Neutrophil (primary cell): ENCODE measurements around the gene DMKN.
A peak's percentile ranks its signal among the peaks of the same experiment; 100 is the strongest.

ENCODE experiments used
- H3K27ac ChIP-seq: fragments of 200-600 bp; sonication (generic); 2 replicates; pipeline ENCODE4 v1.5.1; 2016; ENCODE audit warnings: mild to moderate bottlenecking, moderate library complexity
- H3K27me3 ChIP-seq: fragments of 200-600 bp; sonication (generic); 2 replicates; pipeline ENCODE4 v1.6.0; 2016; ENCODE audit warnings: mild to moderate bottlenecking
- H3K36me3 ChIP-seq: fragments of 200-600 bp; sonication (generic); 2 replicates; pipeline ENCODE4 v1.5.1; 2017
- H3K4me1 ChIP-seq, 2 experiments: fragments of 200-600 bp in 1 of 2; sonication (generic) in 1 of 2; 1 replicate in 1 of 2; 2 replicates in 1 of 2; pipeline versions ENCODE4 v1.5.1 to v1.6.1; 2013 to 2016; ENCODE audit warnings: low read depth in 1 of 2, low read length in 1 of 2, mild to moderate bottlenecking in 1 of 2, moderate library complexity in 1 of 2; ENCODE audit not compliant: control insufficient read depth in 1 of 2, insufficient read depth in 1 of 2
- H3K4me3 ChIP-seq, 2 experiments: fragments of 200-600 bp in 1 of 2; sonication (generic) in 1 of 2; 1 replicate in 1 of 2; 2 replicates in 1 of 2; pipeline ENCODE4 v1.5.1; 2013 to 2016; ENCODE audit warnings: low read depth in 1 of 2, low read length in 1 of 2, mild to moderate bottlenecking in 1 of 2, moderate library complexity in 1 of 2
- H3K9me3 ChIP-seq: fragments of 200-600 bp; sonication (generic); 2 replicates; pipeline ENCODE4 v1.5.1; 2016
- TF ChIP-seq, protein P1 (sequence below): fragments of 200-600 bp; sonication (generic); IDR thresholded peaks from 2 replicates; pipeline ENCODE4 v1.5.1; 2016; ENCODE audit warnings: antibody characterized with exemption

Gene DMKN

DNA sequence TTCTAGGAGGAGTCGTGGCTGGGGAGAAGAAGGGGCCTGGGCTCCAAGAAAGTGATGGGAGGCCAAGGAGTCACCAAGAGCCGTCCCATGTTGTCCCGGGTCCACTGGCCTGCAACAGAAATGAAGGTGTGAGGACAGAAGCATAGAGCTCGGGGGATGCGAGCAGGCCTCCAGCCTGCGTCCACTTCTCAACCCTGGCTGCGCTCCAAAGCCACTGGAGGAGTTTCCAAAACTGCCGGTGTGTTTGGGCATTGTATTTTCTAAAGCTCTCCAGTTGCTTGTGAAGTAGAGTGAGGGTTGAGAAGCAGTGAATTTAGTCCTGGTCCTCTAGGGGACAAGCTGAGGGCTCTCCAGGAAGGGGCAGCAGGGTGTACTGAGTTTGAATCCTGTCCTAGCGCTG, 52.4 kb downstream of the DMKN start:
- Histone ChIP-seq H3K4me1 (peaks cover 80 to 82% of the 10 kb centered on the region in 2 experiments), H3K27me3 (no peaks in the 10 kb centered on the region), H3K36me3 (no peaks in the 10 kb centered on the region), H3K4me3 (peak overlapping the region in 1 of 2 experiments; percentile 58), H3K27ac (peak overlapping the region; percentile 95), H3K9me3 (no peaks in the 10 kb centered on the region)
- TF ChIP-seq, protein P1, sequence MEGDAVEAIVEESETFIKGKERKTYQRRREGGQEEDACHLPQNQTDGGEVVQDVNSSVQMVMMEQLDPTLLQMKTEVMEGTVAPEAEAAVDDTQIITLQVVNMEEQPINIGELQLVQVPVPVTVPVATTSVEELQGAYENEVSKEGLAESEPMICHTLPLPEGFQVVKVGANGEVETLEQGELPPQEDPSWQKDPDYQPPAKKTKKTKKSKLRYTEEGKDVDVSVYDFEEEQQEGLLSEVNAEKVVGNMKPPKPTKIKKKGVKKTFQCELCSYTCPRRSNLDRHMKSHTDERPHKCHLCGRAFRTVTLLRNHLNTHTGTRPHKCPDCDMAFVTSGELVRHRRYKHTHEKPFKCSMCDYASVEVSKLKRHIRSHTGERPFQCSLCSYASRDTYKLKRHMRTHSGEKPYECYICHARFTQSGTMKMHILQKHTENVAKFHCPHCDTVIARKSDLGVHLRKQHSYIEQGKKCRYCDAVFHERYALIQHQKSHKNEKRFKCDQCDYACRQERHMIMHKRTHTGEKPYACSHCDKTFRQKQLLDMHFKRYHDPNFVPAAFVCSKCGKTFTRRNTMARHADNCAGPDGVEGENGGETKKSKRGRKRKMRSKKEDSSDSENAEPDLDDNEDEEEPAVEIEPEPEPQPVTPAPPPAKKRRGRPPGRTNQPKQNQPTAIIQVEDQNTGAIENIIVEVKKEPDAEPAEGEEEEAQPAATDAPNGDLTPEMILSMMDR, result no peak

DNA sequence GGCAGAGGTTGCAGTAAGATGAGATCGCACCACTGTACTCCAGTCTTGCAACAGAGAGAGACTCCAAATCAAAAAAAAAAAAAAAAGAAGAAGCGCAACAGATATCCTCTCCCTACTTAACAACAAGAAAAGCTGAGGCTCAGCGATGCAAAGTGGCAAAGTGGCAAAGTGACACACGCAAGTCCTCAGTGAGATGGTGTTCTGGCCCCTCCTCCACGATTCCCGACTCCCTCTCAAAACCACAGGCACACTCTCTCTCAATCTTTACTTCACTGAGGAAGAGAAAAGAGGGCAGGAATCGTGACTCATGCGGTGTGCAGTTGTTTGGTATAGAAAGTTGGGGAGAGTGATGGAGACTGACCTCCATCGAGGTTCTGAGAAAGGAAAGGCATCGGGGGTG, 52.8 kb downstream of the DMKN start:
- TF ChIP-seq, protein P1, result no peak
- Histone ChIP-seq H3K4me1 (peaks cover 84 to 86% of the 10 kb centered on the region in 2 experiments), H3K9me3 (no peaks in the 10 kb centered on the region), H3K36me3 (no peaks in the 10 kb centered on the region), H3K4me3 (peak overlapping the region in 1 of 2 experiments; percentile 58), H3K27me3 (no peaks in the 10 kb centered on the region), H3K27ac (peak overlapping the region; percentile 95)

DNA sequence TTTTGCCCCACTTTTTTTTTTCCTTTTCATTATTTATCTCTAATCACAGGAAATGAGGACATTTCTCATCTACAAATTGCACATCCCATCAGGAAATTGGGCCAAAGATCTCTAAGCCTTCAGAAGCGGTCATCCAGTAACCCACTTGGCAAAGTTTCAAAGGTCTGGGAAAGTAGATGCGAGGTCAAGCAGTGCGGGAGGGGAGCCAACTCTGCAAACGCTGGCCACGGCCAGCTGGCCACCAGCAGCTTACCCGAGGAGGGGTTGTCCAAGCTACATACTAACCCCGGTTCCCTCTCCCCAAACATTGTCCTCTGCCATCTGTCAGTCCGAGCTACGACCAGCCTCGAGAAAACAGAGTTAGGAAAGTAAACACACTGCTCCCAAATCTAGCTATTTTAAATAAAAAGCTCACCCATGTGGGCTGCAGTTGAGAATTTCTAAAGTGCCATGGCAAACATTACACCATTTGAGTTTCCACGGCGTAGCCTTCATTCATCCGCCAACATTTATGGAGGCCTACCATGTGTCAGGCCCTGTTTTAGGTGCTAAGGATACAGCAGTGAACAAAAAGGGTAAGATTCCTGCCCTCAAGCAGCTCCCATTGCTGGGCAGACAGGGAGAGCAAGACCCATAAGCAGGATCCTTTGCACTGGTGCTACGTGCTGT, 53.9 kb downstream of the DMKN start:
- H3K9me3 ChIP-seq, result no peaks in the 10 kb centered on the region
- H3K4me3 ChIP-seq, result peak overlapping the region; percentile 57 to 58
- H3K27me3 ChIP-seq, result no peaks in the 10 kb centered on the region
- H3K27ac ChIP-seq, result peak overlapping the region; percentile 95
- peaks cover 91 to 94% of the 10 kb centered on the region in 2 experiments for H3K4me1 ChIP-seq
- TF ChIP-seq, protein P1, result no peak
- H3K36me3 ChIP-seq, result no peaks in the 10 kb centered on the region

DNA sequence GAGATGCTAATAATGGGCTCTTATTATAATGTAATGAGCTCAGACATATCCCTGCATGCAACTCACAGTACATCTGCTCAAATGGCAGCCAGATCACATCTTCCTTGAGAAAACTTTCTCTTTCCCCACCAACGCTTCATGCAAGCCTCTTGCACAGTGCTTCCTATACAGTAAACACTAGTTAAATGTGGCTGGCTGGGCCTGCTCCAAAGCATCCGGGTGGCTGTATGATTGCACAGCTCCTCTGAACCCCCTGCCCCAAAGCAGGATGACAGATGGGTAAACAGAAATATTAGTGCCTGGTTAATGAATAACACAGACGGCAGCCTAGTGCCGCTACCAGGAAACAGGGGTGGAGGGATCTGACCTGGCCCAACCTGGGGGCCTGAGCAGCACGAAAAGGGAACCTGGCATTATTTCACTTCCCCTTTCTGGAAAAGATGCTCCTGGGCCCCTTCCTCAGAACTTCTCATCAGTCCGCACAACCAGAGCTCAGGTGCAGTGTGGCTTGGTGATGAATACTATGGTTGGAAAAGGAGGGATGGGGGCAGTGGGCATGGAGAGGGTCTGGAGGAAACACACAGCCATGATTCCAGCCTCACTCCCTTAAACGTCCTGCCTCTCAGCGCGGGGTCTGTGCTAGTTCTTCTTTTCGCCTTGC, 54.6 kb downstream of the DMKN start:
- Histone ChIP-seq H3K27ac (peak overlapping the region; percentile 95), H3K9me3 (no peaks in the 10 kb centered on the region), H3K36me3 (no peaks in the 10 kb centered on the region), H3K27me3 (no peaks in the 10 kb centered on the region), H3K4me1 (peaks cover 88 to 93% of the 10 kb centered on the region in 2 experiments), H3K4me3 (peak overlapping the region; percentile 57 to 58)
- TF ChIP-seq, protein P1, result no peak

- H3K36me3 ChIP-seq, result no peaks in the 10 kb centered on the region
- peak overlapping the region; percentile 95 for H3K27ac ChIP-seq
- no peaks in the 10 kb centered on the region for H3K9me3 ChIP-seq
- TF ChIP-seq, protein P1, result no peak
- H3K4me1 ChIP-seq, result peaks cover 81 to 87% of the 10 kb centered on the region in 2 experiments
- no peaks in the 10 kb centered on the region for H3K27me3 ChIP-seq
- H3K4me3 ChIP-seq, result peak overlapping the region; percentile 57 to 58
Measured at GRCh38 chr19:35458192-35458591, 55.3 kb downstream of the DMKN start.
